C4-2B (cell line): ENCODE results near the gene TRPV3.

Experiments used
- H3K27ac ChIP-seq: fragments of 450-650 bp; 2 replicates; pipeline ENCODE4 v1.5.1; 2017
- ZFX ChIP-seq: fragments of 450-650 bp; IDR thresholded peaks from 2 replicates; pipeline ENCODE4 v1.6.1; 2017
- TF ChIP-seq, protein P1 (sequence below): fragments of 450-650 bp; conservative IDR thresholded peaks from 2 replicates; pipeline ENCODE4 v1.5.1; 2017; ENCODE audit warnings: mild to moderate bottlenecking

TRPV3 gene

DNA sequence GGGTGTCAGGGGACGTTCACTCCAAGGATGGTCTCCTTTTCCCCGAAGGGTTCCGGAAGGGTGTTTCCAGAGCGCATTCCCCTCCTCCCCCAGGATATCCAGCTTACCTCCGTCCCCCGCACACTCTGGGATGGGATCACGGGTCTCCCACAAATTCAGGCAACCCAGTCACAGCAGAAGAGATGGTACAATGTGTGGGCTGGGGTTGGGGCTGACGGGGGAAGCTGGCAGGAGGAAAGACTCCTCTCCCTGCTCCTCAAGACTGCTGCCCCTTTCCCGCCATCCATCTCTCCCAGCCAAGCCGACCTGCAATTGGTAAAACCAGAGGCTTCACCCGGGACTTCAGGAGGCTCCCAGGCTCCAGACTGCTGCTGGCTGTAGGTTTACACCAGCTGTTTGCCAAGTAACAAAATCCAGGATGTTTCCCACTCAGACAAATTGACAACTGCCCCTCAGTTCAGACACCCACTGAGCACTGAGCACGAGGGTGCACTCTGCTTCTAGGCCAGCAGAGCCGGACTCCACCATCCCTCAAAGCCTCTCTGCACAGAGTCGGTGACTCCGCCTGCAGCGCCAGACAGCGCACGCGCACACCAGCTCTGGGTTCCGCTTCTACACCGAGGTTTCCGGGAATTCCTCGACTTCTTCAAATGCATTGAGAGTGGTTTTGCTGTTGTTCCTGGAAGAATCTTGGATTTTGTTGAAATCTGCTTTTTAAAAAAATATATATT lies 44.1 kb downstream of the TRPV3 start:
- TF ChIP-seq, protein P1, sequence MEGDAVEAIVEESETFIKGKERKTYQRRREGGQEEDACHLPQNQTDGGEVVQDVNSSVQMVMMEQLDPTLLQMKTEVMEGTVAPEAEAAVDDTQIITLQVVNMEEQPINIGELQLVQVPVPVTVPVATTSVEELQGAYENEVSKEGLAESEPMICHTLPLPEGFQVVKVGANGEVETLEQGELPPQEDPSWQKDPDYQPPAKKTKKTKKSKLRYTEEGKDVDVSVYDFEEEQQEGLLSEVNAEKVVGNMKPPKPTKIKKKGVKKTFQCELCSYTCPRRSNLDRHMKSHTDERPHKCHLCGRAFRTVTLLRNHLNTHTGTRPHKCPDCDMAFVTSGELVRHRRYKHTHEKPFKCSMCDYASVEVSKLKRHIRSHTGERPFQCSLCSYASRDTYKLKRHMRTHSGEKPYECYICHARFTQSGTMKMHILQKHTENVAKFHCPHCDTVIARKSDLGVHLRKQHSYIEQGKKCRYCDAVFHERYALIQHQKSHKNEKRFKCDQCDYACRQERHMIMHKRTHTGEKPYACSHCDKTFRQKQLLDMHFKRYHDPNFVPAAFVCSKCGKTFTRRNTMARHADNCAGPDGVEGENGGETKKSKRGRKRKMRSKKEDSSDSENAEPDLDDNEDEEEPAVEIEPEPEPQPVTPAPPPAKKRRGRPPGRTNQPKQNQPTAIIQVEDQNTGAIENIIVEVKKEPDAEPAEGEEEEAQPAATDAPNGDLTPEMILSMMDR: no peak
- TF ChIP-seq ZFX: no peak
- H3K27ac ChIP-seq: peak overlapping the region; percentile 31

DNA sequence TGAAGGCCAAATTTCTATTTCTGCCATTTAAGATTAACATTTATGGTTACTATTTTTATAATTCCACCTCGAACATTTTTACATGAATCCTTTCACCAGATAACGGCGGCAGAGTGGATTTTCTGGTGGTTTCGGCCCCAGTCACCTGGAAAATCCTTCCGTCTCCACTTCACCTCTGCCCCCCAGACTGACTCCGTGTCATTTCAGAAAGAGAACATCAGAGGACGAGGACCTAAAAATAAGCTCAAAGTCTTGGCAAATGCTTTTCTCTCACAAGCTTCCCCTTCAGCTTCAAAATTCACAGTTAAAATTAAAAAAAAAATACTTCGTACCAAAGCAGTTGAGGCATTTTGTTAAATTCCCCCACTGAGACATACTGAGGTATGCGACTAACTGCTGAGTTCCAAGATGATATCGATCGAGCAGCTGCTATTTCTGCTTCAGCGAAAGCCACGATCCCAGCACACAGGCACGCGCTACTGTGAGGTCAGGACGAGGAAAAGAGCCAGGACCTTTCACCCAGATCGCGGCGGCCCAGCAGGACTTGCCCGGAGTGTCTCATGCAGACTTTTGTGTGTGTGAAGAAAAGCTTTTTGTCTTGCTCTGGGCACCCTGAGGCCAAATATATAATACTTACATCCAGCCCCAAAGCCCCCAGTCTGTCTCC lies 45.0 kb downstream of the TRPV3 start:
- TF ChIP-seq, protein P1: no peak
- no peak for TF ChIP-seq ZFX
- peak overlapping the region; percentile 31 for H3K27ac ChIP-seq

DNA sequence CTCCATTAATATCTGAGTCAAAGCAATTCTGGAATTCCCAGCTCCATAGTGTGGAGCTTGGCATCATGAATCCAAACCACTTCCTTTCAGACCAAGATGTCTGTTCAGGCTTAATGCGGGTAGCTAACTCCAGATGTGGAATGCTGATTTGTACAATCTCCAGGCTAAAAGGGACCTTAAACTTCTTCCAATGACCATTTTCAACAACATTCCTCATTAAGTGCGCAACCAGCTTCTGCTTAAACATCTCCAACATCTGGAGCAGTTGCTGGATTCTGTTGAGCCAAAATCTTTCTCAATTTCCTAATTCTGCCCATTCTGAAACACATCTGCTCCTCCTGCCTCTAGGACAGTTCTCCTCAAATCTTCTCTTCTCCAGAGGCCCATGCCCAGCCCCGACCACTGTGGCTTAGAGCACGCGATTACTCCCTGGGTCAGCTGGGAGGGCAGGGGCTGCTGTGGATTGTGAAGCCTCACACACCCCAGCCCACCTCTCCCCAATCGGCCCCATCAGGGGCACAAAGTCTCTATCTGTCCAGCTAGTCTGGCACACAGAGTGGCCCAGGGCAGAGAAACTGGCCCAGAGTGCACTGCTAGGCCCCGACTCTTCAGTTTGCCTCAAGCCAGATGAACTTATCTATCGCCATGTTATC lies 45.6 kb downstream of the TRPV3 start:
- no peak for TF ChIP-seq ZFX
- TF ChIP-seq, protein P1: no peak
- peak overlapping the region; percentile 31; the same call in 1 of the 2 replicates for H3K27ac ChIP-seq

DNA sequence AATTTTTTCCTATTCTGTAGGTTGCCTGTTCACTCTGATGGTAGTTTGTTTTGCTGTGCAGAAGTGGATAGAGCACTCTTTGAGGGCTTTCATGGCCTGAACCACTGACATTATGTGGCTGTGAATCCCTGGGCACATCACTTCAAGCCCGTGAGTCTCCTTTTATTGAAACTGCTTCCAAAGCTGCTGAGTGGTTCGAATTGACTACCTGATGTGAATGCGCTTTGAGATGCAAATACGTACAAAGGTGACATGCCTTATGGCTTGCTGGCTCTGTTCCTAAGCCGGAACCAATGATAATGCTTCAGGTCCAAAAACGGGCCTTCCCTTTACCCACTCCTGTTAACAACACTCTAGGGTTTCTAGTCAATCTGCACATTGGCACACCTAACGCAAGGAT lies 47.5 kb downstream of the TRPV3 start:
- TF ChIP-seq ZFX: no peak
- TF ChIP-seq, protein P1: no peak
- H3K27ac ChIP-seq: no peak overlapping the region

DNA sequence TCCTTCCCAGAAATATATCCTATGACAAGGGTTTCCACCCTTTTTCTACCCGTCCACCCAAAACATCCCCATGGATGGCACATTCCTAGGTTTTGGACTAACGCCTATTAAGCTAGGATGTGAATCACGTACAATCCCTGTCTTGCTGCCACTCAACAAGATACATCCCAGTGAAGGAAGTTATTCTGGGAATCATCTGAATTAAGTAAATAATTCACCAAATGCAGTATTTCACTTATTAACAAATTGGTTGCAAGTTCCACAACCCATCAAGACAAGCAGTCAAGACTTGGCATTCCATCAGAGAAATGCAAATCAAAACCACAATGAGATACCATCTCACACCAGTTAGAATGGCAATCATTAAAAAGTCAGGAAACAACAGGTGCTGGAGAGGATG lies 49.7 kb downstream of the TRPV3 start:
- TF ChIP-seq, protein P1: no peak
- no peak for TF ChIP-seq ZFX

DNA sequence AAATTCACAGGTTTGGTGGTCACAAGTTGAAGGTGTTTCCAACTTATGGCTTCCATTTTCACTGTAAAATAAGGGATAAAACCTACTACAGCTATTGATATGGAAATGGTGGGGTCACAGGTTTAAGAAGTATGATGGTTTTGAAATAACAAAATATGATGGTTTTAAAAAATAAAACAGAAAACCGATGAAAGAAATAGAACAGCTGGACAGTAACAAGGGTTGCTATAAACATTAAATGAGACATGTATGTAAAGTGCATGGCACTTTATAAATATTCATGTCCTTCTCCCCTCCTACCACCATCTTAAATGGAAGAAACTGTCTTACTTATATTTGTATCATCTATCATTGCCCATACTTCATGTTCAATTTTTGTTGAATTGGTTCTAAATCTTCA lies 50.5 kb downstream of the TRPV3 start:
- TF ChIP-seq, protein P1: no peak
- no peak for TF ChIP-seq ZFX
- no peak overlapping the region for H3K27ac ChIP-seq

More for the DNA sequence above, 49.7 kb downstream of the TRPV3 start:
- H3K27ac ChIP-seq: no peak overlapping the region

DNA sequence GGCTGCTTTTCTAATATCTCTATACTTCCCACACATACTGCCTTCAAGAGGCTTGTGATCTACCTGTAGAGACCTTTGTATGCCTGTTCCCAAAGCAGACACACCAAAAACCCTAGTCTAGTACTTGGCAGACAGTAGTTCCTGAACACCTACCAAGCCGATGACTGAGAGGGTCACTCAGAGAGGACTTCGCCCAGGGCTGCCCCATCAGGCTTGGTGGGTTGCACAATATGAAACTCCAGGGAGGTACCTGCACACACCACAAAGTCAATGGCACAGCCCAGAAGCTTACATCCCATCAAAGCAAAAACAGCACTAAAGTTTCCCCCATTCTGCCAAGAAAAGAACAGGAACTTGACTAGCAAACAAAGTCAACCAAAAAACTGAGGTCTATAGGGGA lies 51.6 kb downstream of the TRPV3 start:
- TF ChIP-seq ZFX: no peak
- TF ChIP-seq, protein P1: no peak
- no peak overlapping the region for H3K27ac ChIP-seq
